HG02678 (cell line): Measurements from ENCODE around the gene CARNS1.
"Not testable (repeated sequence)": the region's sequence is repeated elsewhere in the genome, so short reads cannot be mapped to it uniquely, and the experiment has no call there.

Source experiments
- ATAC-seq: cut with Tn5 transposase; IDR thresholded peaks from one replicate; pipeline ENCODE4 v1.9.1; 2021; ENCODE audit warnings: mild to moderate bottlenecking, moderate library complexity; ENCODE audit not compliant: unreplicated experiment

Gene CARNS1

GRCh38 chr11:67396587-67397389 lies 18.7 kb upstream of the CARNS1 start:
- ATAC-seq: no peak

GRCh38 chr11:67397536-67397935 lies 17.9 kb upstream of the CARNS1 start:
- no peak for ATAC-seq

- ATAC-seq: no peak
Observed at GRCh38 chr11:67397986-67398660, 17.4 kb upstream of the CARNS1 start.

- ATAC-seq: no peak
Observed at GRCh38 chr11:67398661-67399563, 16.6 kb upstream of the CARNS1 start.

GRCh38 chr11:67400251-67400941 lies 15.1 kb upstream of the CARNS1 start:
- ATAC-seq: no peak

GRCh38 chr11:67400942-67401494 lies 14.5 kb upstream of the CARNS1 start:
- ATAC-seq: no peak

GRCh38 chr11:67401495-67402191 lies 13.8 kb upstream of the CARNS1 start, which contains the start of gene PPP1CA:
TSS of gene PPP1CA (minus strand) at chr11:67401858. CDS start at chr11:67401782, 76 bp downstream.
- peak; percentile 71 for ATAC-seq

GRCh38 chr11:67402192-67402839 lies 13.2 kb upstream of the CARNS1 start:
- ATAC-seq: not testable (repeated sequence)

- not testable (repeated sequence) for ATAC-seq
Observed at GRCh38 chr11:67403085-67403484, 12.4 kb upstream of the CARNS1 start.

GRCh38 chr11:67404515-67405195 lies 10.8 kb upstream of the CARNS1 start:
- no peak for ATAC-seq

GRCh38 chr11:67405196-67405567 lies 10.3 kb upstream of the CARNS1 start:
- no peak for ATAC-seq

- no peak for ATAC-seq
Observed at GRCh38 chr11:67405688-67406339, 9.7 kb upstream of the CARNS1 start.

- no peak for ATAC-seq
Observed at GRCh38 chr11:67406420-67406968, 9.0 kb upstream of the CARNS1 start.

- ATAC-seq: no peak
Observed at GRCh38 chr11:67406969-67407687, 8.3 kb upstream of the CARNS1 start.

GRCh38 chr11:67407688-67408163 lies 7.8 kb upstream of the CARNS1 start:
- ATAC-seq: no peak

- no peak for ATAC-seq
Observed at GRCh38 chr11:67408437-67409200, 6.9 kb upstream of the CARNS1 start.
